Measurements from ENCODE around the gene KRT83.

KRT83 gene

DNA sequence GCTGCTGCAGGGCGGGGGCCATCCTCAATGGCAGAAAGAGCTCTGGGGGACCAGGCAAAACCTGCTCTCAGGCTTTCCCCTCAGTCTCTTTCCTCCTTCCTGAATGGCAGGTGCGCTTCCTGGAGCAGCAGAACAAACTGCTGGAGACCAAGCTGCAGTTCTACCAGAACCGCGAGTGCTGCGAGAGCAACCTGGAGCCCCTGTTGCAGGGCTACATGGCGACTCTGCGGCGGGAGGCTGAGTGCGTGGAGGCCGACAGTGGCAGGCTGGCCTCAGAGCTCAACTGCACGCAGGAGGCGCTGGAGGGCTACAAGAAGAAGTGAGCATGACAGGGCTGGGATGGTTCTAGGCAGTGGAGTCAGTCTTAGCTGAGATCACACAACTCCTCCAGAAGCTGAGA is 22.9 kb upstream of the KRT83 start:
- TF ChIP-seq CTCF (conservative IDR thresholded peaks at IDR 0.05; ENCODE audit: low read depth, low read length) = no peak
- no peak overlapping the region for H3K4me2 ChIP-seq
- H2AFZ ChIP-seq (ENCODE audit: low read depth) = no peak overlapping the region
- H3K36me3 ChIP-seq (ENCODE audit: insufficient read depth) = no peaks in the 10 kb centered on the region
- no peak overlapping the region for H3K4me3 ChIP-seq (IDR thresholded peaks at IDR 0.05; ENCODE audit: insufficient read depth, low read depth, low read length)
- H3K27me3 ChIP-seq (ENCODE audit: insufficient read depth, low read depth) = peaks cover 4% of the 10 kb centered on the region
- no peak overlapping the region for H3K9ac ChIP-seq
- no peaks in the 10 kb centered on the region for H4K20me1 ChIP-seq (ENCODE audit: insufficient read depth)
- H3K27ac ChIP-seq = no peak overlapping the region
- no peaks in the 10 kb centered on the region for H3K4me1 ChIP-seq (ENCODE audit: low read depth, poor library complexity, severe bottlenecking)
- H3K79me2 ChIP-seq (ENCODE audit: insufficient read depth, low read depth) = no peaks in the 10 kb centered on the region

GRCh38 chr12:52343550-52343949 is 22.4 kb upstream of the KRT83 start:
- H2AFZ ChIP-seq (ENCODE audit: low read depth) = no peak overlapping the region
- H4K20me1 ChIP-seq (ENCODE audit: insufficient read depth) = no peaks in the 10 kb centered on the region
- H3K36me3 ChIP-seq (ENCODE audit: insufficient read depth) = no peaks in the 10 kb centered on the region
- no peaks in the 10 kb centered on the region for H3K4me1 ChIP-seq (ENCODE audit: low read depth, poor library complexity, severe bottlenecking)
- H3K9ac ChIP-seq = no peak overlapping the region
- H3K27ac ChIP-seq = no peak overlapping the region
- H3K79me2 ChIP-seq (ENCODE audit: insufficient read depth, low read depth) = no peaks in the 10 kb centered on the region
- H3K4me3 ChIP-seq (IDR thresholded peaks at IDR 0.05; ENCODE audit: insufficient read depth, low read depth, low read length) = no peak overlapping the region
- no peak for TF ChIP-seq CTCF (conservative IDR thresholded peaks at IDR 0.05; ENCODE audit: low read depth, low read length)
- peaks cover 4% of the 10 kb centered on the region for H3K27me3 ChIP-seq (ENCODE audit: insufficient read depth, low read depth)
- no peak overlapping the region for H3K4me2 ChIP-seq

DNA sequence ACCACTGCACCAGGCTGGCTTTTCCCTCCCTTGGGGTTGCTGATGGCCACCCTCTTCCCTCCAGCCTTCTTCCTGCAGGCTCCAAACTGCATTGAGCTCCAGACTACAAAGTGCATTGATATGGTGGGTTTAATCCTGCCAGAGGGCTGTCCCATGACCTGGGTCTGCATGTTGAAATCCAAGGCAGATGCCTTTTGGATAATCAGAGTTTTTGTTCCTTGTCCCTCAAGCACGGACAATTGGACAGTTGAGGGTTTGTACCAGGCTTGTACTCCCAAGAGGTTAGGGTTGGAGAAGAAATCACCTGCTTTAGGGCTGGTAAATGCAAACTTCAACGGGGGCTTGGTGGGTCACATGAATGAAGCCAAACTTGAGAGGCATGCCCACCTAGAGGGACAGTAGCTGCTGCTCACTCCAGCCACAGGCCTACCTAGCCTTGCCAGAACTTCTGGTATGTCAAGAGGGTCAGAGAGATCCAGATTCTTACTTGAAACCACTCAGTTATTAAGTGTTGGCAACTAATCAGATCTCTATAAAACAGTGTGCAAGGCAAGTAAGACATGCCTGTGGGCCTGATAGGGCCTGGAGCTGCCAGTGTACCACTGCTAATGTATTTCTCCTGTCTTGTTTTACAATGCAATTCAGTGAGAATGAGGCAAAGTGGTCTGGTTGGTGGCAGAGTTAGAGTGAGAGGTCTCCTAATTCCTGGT is 21.7 kb upstream of the KRT83 start:
- H3K79me2 ChIP-seq (ENCODE audit: insufficient read depth, low read depth) = no peaks in the 10 kb centered on the region
- H3K4me2 ChIP-seq = no peak overlapping the region
- no peak overlapping the region for H3K9ac ChIP-seq
- H3K27ac ChIP-seq = no peak overlapping the region
- H3K36me3 ChIP-seq (ENCODE audit: insufficient read depth) = no peaks in the 10 kb centered on the region
- H3K4me1 ChIP-seq (ENCODE audit: low read depth, poor library complexity, severe bottlenecking) = no peaks in the 10 kb centered on the region
- no peak overlapping the region for H3K4me3 ChIP-seq (IDR thresholded peaks at IDR 0.05; ENCODE audit: insufficient read depth, low read depth, low read length)
- no peak for TF ChIP-seq CTCF (conservative IDR thresholded peaks at IDR 0.05; ENCODE audit: low read depth, low read length)
- no peaks in the 10 kb centered on the region for H4K20me1 ChIP-seq (ENCODE audit: insufficient read depth)
- peaks cover 4% of the 10 kb centered on the region for H3K27me3 ChIP-seq (ENCODE audit: insufficient read depth, low read depth)
- H2AFZ ChIP-seq (ENCODE audit: low read depth) = no peak overlapping the region

- H3K36me3 ChIP-seq (ENCODE audit: insufficient read depth) = no peaks in the 10 kb centered on the region
- no peak overlapping the region for H3K9ac ChIP-seq
- no peak overlapping the region for H3K4me3 ChIP-seq (IDR thresholded peaks at IDR 0.05; ENCODE audit: insufficient read depth, low read depth, low read length)
- no peak overlapping the region for H2AFZ ChIP-seq (ENCODE audit: low read depth)
- no peaks in the 10 kb centered on the region for H3K4me1 ChIP-seq (ENCODE audit: low read depth, poor library complexity, severe bottlenecking)
- no peaks in the 10 kb centered on the region for H3K79me2 ChIP-seq (ENCODE audit: insufficient read depth, low read depth)
- no peak overlapping the region for H3K27ac ChIP-seq
- no peaks in the 10 kb centered on the region for H4K20me1 ChIP-seq (ENCODE audit: insufficient read depth)
- peaks cover 4% of the 10 kb centered on the region for H3K27me3 ChIP-seq (ENCODE audit: insufficient read depth, low read depth)
- no peak for TF ChIP-seq CTCF (conservative IDR thresholded peaks at IDR 0.05; ENCODE audit: low read depth, low read length)
- H3K4me2 ChIP-seq = no peak overlapping the region
These were observed 19.9 kb upstream of the KRT83 start for GRCh38 chr12:52341066-52341580.

Data from KMS-11 (cell line).